SK-N-SH (cell line): Measurements from ENCODE around the gene SLC25A17. TPM values are rescaled to one million over a fixed set of nuclear protein-coding genes. Genes with fewer than 3 reads are reported as not detected.
"Not testable (repeated sequence)": the region's sequence is repeated elsewhere in the genome, so short reads cannot be mapped to it uniquely, and the experiment has no call there.

Experiments used
- CTCF ChIA-PET: fragments of 300-600, 350-600 bp; formaldehyde crosslinking; extraction: SDS; loops from one replicate; lab custom pipeline; 2021; lab: Yijun Ruan, JAX
- POLR2A ChIA-PET: fragments of 350-600 bp; sonication (Branson Sonifier 250); formaldehyde crosslinking; extraction: SDS; loops from one replicate; lab custom pipeline; 2020; ENCODE audit warnings: antibody characterized with exemption, inconsistent platforms; lab: Yijun Ruan, JAX
- DNase-seq: peaks from one replicate; pipeline ENCODE4 v3.0.0; 2012
- H2AFZ ChIP-seq: fragments of 200-600 bp; sonication (generic); 2 replicates; pipeline ENCODE4 v1.8.1; 2016; ENCODE audit warnings: antibody characterized with exemption, mild to moderate bottlenecking, low read depth
- H3F3A ChIP-seq: fragments of 200-600 bp; sonication (generic); replicated peaks from 2 replicates; pipeline ENCODE3; 2016; ENCODE audit warnings: antibody characterized with exemption, mild to moderate bottlenecking; ENCODE audit not compliant: insufficient read depth
- H3K27ac ChIP-seq, 2 experiments: fragments of 200-500 bp in 1 of 2; fragments of 200-600 bp in 1 of 2; sonication (Bioruptor generic) in 1 of 2; sonication (generic), shearing (Covaris generic) in 1 of 2; 2 replicates each; pipeline versions ENCODE4 v1.5.1 to v1.6.1; 2014 to 2016; ENCODE audit warnings: low read depth in 2 of 2, inconsistent platforms in 1 of 2, low read length in 1 of 2, mild to moderate bottlenecking in 1 of 2, mixed read lengths in 1 of 2
- H3K27me3 ChIP-seq: fragments of 200-600 bp; sonication (generic), shearing (Covaris generic); 2 replicates; pipeline ENCODE4 v1.6.1; 2016; ENCODE audit warnings: mixed run types; ENCODE audit not compliant: insufficient read depth
- H3K36me3 ChIP-seq, 2 experiments: fragments of 200-500 bp in 1 of 2; fragments of 200-600 bp in 1 of 2; sonication (Bioruptor generic) in 1 of 2; sonication (generic) in 1 of 2; replicated peaks in 1 of 2; 2 replicates each; pipeline versions ENCODE3 to v1.5.1; 2014 to 2016; ENCODE audit warnings: low read length in 1 of 2, mild to moderate bottlenecking in 1 of 2; ENCODE audit not compliant: insufficient read depth in 2 of 2, control insufficient read depth in 1 of 2
- H3K4me1 ChIP-seq, 2 experiments: fragments of 200-500 bp in 1 of 2; fragments of 200-600 bp in 1 of 2; sonication (Bioruptor generic) in 1 of 2; sonication (generic), shearing (Covaris generic) in 1 of 2; 2 replicates each; pipeline versions ENCODE4 v1.5.1 to v1.6.1; 2014 to 2016; ENCODE audit warnings: low read depth in 1 of 2, low read length in 1 of 2, mixed run types in 1 of 2; ENCODE audit not compliant: insufficient read depth in 2 of 2, control insufficient read depth in 1 of 2
- H3K4me2 ChIP-seq: fragments of 200-600 bp; sonication (generic), shearing (Covaris generic); 2 replicates; pipeline ENCODE4 v1.6.1; 2017; ENCODE audit warnings: mixed run types
- H3K4me3 ChIP-seq, 2 experiments: fragments of 200-500 bp in 1 of 2; fragments of 200-600 bp in 1 of 2; sonication (Bioruptor generic) in 1 of 2; sonication (generic), shearing (Covaris generic) in 1 of 2; 2 replicates each; pipeline versions ENCODE4 v1.5.1 to v1.8.1; 2014 to 2016; ENCODE audit warnings: low read depth in 2 of 2, inconsistent platforms in 1 of 2, low read length in 1 of 2, mild to moderate bottlenecking in 1 of 2, mixed read lengths in 1 of 2, moderate library complexity in 1 of 2
- H3K79me2 ChIP-seq: fragments of 200-600 bp; sonication (generic); 2 replicates; pipeline ENCODE4 v1.8.1; 2017; ENCODE audit warnings: mild to moderate bottlenecking; ENCODE audit not compliant: insufficient read depth
- H3K9ac ChIP-seq: fragments of 200-600 bp; sonication (generic); 2 replicates; pipeline ENCODE4 v1.6.1; 2017; ENCODE audit warnings: mixed run types
- H3K9me2 ChIP-seq: fragments of 200-600 bp; sonication (generic); 2 replicates; pipeline ENCODE4 v1.6.1; 2017; ENCODE audit warnings: mixed run types
- H3K9me3 ChIP-seq: fragments of 200-600 bp; sonication (generic); 2 replicates; pipeline ENCODE4 v1.6.1; 2017; ENCODE audit warnings: mixed run types, mild to moderate bottlenecking, moderate library complexity
- H4K20me1 ChIP-seq: fragments of 200-600 bp; sonication (generic); 2 replicates; pipeline ENCODE4 v1.6.1; 2017; ENCODE audit warnings: mild to moderate bottlenecking, mixed run types; ENCODE audit not compliant: insufficient read depth
- CHD2 ChIP-seq: fragments of 150-350 bp; IDR thresholded peaks from 2 replicates; pipeline ENCODE4 v1.6.1; 2018; ENCODE audit warnings: low read length; ENCODE audit not compliant: partially characterized antibody
- EZH2phosphoT487 ChIP-seq: fragments of 200-600 bp; sonication (generic); IDR thresholded peaks from 2 replicates; pipeline ENCODE4 v1.6.1; 2017; ENCODE audit warnings: low read depth, mixed run types, mild to moderate bottlenecking, antibody characterized with exemption, moderate library complexity, borderline replicate concordance
- FOSL2 ChIP-seq: IDR thresholded peaks from 2 replicates; pipeline ENCODE4 v1.4.0; 2012; ENCODE audit warnings: low read depth, mild to moderate bottlenecking, moderate library complexity, borderline replicate concordance
- FOXM1 ChIP-seq: IDR thresholded peaks from 2 replicates; pipeline ENCODE4 v1.4.0; 2012; ENCODE audit warnings: low read depth, mild to moderate bottlenecking
- IRF3 ChIP-seq: fragments of 150-350 bp; IDR thresholded peaks from 2 replicates; pipeline ENCODE4 v1.6.1; 2016; ENCODE audit warnings: mild to moderate bottlenecking, low read depth, low read length
- JUND ChIP-seq: IDR thresholded peaks from 2 replicates; pipeline ENCODE4 v1.4.0; 2012
- NRF1 ChIP-seq: IDR thresholded peaks from 2 replicates; pipeline ENCODE4 v1.6.1; 2012; ENCODE audit warnings: low read depth, mild to moderate bottlenecking, low read length
- PBX3 ChIP-seq: IDR thresholded peaks from 2 replicates; pipeline ENCODE4; 2012
- SMC3 ChIP-seq: IDR thresholded peaks from 2 replicates; pipeline ENCODE4 v1.6.1; 2012; ENCODE audit warnings: low read depth, low read length, improper control_type of control experiment
- USF1 ChIP-seq: IDR thresholded peaks from 2 replicates; pipeline ENCODE4 v1.4.0; 2012; ENCODE audit warnings: low read depth, borderline replicate concordance
- YY1 ChIP-seq: IDR thresholded peaks from 2 replicates; pipeline ENCODE4 v1.4.0; 2012; ENCODE audit warnings: low read depth, mild to moderate bottlenecking
- WGBS: methylation state at CpG from one replicate; pipeline ENCODE4 v1.1.6; 2017; ENCODE audit warnings: low lambda C conversion rate; 5-methylcytosine and 5-hydroxymethylcytosine counted together
- polyA plus RNA-seq, 3 experiments: library from polyadenylated mRNA; depleted of rRNA; stranded (reverse); fragments of >200 nt; gene quantifications; 2 replicates each; pipeline ENCODE4 v1.2.3, GENCODE V29; 2012

SLC25A17 gene
- polyA plus RNA-seq, 1 of the 3 experiments (the other 2 are of a cell fraction), result 11.1 TPM

GRCh38 chr22:40853333-40853732 lies 34.2 kb upstream of the SLC25A17 start:
- Histone ChIP-seq H3K79me2 (peaks cover 93% of the 10 kb centered on the region), H3K9ac (peak overlapping the region; percentile 95; the same call in 1 of the 2 replicates), H3K9me2 (no peaks in the 10 kb centered on the region), H3K36me3 (peaks cover 0 to 13% of the 10 kb centered on the region in 2 experiments), H3K9me3 (no peaks in the 10 kb centered on the region), H3K4me3 (no peak overlapping the region), H2AFZ (no peak overlapping the region), H3F3A (no peaks in the 10 kb centered on the region), H3K4me1 (peaks cover 0 to 9% of the 10 kb centered on the region in 2 experiments; a peak in 3 of 4 replicates)
- CTCF ChIA-PET, result interaction anchor here (1.0 to 1.3 kb wide), 2 partner anchors 22 to 208 kb away, joined by 3 read pairs; no protein-coding TSS in a partner anchor
- DNase-seq, result no peak
- 92% methylated on average over 1 of the region's 1 CpG for WGBS
- POLR2A ChIA-PET, result interaction anchor here (0.6 kb wide), 1 partner anchor 236 kb away, joined by 3 read pairs; no protein-coding TSS in a partner anchor
- TF ChIP-seq FOXM1 (no peak), SMC3 (no peak), CHD2 (no peak), FOSL2 (no peak), PBX3 (no peak), NRF1 (no peak)
- TF ChIP-seq, all 33 proteins: peak for 0
- H3K4me2 ChIP-seq, result peak overlapping the region; percentile 83
- no peak overlapping the region for H3K27ac ChIP-seq
- no peaks in the 10 kb centered on the region for H3K27me3 ChIP-seq
- peaks cover 32% of the 10 kb centered on the region; the same call in 1 of the 2 replicates for H4K20me1 ChIP-seq

- POLR2A ChIA-PET, H3K4me2 ChIP-seq, H3K9ac ChIP-seq, H3F3A ChIP-seq, H2AFZ ChIP-seq, H3K9me3 ChIP-seq, H3K9me2 ChIP-seq, H3K27ac ChIP-seq, H3K4me1 ChIP-seq, H3K27me3 ChIP-seq, H3K4me3 ChIP-seq, CTCF ChIA-PET, DNase-seq, H4K20me1 ChIP-seq: not testable (repeated sequence)
- H3K36me3 ChIP-seq, result peaks cover 33 to 37% of the 10 kb centered on the region in 2 experiments
- 95% methylated on average over 11 of the region's 11 CpGs for WGBS
- H3K79me2 ChIP-seq, result peaks cover 71% of the 10 kb centered on the region
These were observed 26.7 kb upstream of the SLC25A17 start for GRCh38 chr22:40845816-40846215.

- no peaks in the 10 kb centered on the region for H3K4me1 ChIP-seq
- peaks cover 36 to 43% of the 10 kb centered on the region in 2 experiments for H3K36me3 ChIP-seq
These were observed 25.8 kb upstream of the SLC25A17 start for GRCh38 chr22:40844951-40845350.

More at GRCh38 chr22:40844951-40845350, 25.8 kb upstream of the SLC25A17 start:
- no peak for TF ChIP-seq YY1
- TF ChIP-seq USF1, result no peak
- TF ChIP-seq SMC3, result no peak
- no peak for TF ChIP-seq JUND
- TF ChIP-seq IRF3, result no peak
- TF ChIP-seq PBX3, result no peak
- no peak for TF ChIP-seq NRF1
- no peak for TF ChIP-seq EZH2phosphoT487
- Histone ChIP-seq H4K20me1 (no peaks in the 10 kb centered on the region), H3K27me3 (no peaks in the 10 kb centered on the region), H3K4me3 (no peak overlapping the region), H3K4me2 (no peak overlapping the region), H2AFZ (no peak overlapping the region), H3F3A (no peaks in the 10 kb centered on the region), H3K9me3 (no peaks in the 10 kb centered on the region), H3K79me2 (peaks cover 67% of the 10 kb centered on the region), H3K9me2 (no peaks in the 10 kb centered on the region), H3K9ac (no peak overlapping the region), H3K27ac (no peak overlapping the region)
- DNase-seq, result no peak
- CTCF ChIA-PET, result no interaction called here
- 96% methylated on average over 3 of the region's 3 CpGs for WGBS
- POLR2A ChIA-PET, result no interaction called here
